B cell (primary cell): ENCODE data around the gene BMP7.

ENCODE experiments used
- CTCF ChIP-seq: fragments of 200-600 bp; IDR thresholded peaks from one replicate; pipeline ENCODE4 v1.8.0; 2022; ENCODE audit warnings: antibody characterized with exemption, mild to moderate bottlenecking
- EZH2 ChIP-seq: IDR thresholded peaks from 2 replicates; pipeline ENCODE4 v1.6.1; 2012; ENCODE audit warnings: borderline replicate concordance, low read depth, mild to moderate bottlenecking, moderate library complexity, low read length; ENCODE audit not compliant: insufficient read depth, poor library complexity, severe bottlenecking

DNA sequence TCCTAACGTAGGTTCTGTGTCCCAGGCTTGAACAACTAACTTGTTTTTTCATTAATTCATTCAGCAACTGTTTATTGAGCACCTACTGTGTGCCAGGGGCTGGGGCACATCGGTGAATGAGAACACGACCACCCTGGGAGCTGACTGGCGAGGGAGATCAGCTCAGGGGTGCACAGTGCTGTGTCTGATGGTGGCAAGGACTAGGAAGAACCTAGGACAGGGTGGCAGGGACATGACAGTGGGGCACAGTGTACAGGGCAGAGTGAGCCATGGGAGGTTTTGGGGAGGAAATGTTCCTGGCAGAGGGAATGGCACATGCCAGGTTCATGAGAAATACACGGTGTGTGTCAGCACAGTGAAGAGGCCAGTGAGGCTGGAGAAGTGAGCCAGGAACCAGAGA, 76.7 kb downstream of the BMP7 start:
- TF ChIP-seq EZH2, result no peak
- no peak for TF ChIP-seq CTCF
